ENCODE measurements around the gene WFDC5. TPM values are rescaled to one million over a fixed set of nuclear protein-coding genes. Genes with fewer than 3 reads are reported as not detected.

WFDC5 gene
- total and polyA plus RNA-seq, 4 donors = not detected

GRCh38 chr20:45087097-45087790 lies 27.7 kb downstream of the WFDC5 start:
- peaks cover 0 to 7% (median 0%) of the 10 kb centered on the region in 4 donors for H3K36me3 ChIP-seq (ENCODE audit: control insufficient read depth in 4 of 4, insufficient read depth in 3 of 4, low read depth in 1 of 4, low read length in 3 of 4)
- DNase-seq (ENCODE audit: low spot score) = no peak
- H3K9ac ChIP-seq (ENCODE audit: low read depth in 1 of 2, low read length in 2 of 2) = no peak overlapping the region
- H3K27me3 ChIP-seq (ENCODE audit: control insufficient read depth in 4 of 4, insufficient read depth in 4 of 4, low read length in 3 of 4) = no peaks in the 10 kb centered on the region
- no peak for TF ChIP-seq HNF4A (conservative IDR thresholded peaks at IDR 0.05)
- TF ChIP-seq ATF3 (IDR thresholded peaks at IDR 0.05) = no peak
- no peak for TF ChIP-seq RAD21 (IDR thresholded peaks at IDR 0.05)
- TF ChIP-seq SP1 (IDR thresholded peaks at IDR 0.05) = no peak
- no peak for TF ChIP-seq NR2F2 (IDR thresholded peaks at IDR 0.05)
- no peak for TF ChIP-seq REST (IDR thresholded peaks at IDR 0.05)
- TF ChIP-seq TAF1 (conservative IDR thresholded peaks at IDR 0.05) = no peak
- no peak for TF ChIP-seq JUND (IDR thresholded peaks at IDR 0.05)
- TF ChIP-seq EGR1 (IDR thresholded peaks at IDR 0.05; ENCODE audit: low read depth in 2 of 2) = no peak
- TF ChIP-seq YY1 (IDR thresholded peaks at IDR 0.05) = no peak
- TF ChIP-seq FOXA1 (IDR thresholded peaks at IDR 0.05) = no peak
- TF ChIP-seq RXRA (IDR thresholded peaks at IDR 0.05) = no peak
- no peak for TF ChIP-seq FOXA2 (IDR thresholded peaks at IDR 0.05)
- TF ChIP-seq MAX (IDR thresholded peaks at IDR 0.05) = no peak
- TF ChIP-seq ZBTB33 (IDR thresholded peaks at IDR 0.05) = no peak
- TF ChIP-seq GABPA (IDR thresholded peaks at IDR 0.05 in 1 of 2, conservative IDR thresholded peaks at IDR 0.05 in 1 of 2) = no peak
- no peak overlapping the region for H3K4me3 ChIP-seq (ENCODE audit: low read depth in 1 of 3, low read length in 3 of 3)
- H3K27ac ChIP-seq (ENCODE audit: low read depth in 1 of 2, low read length in 2 of 2) = no peak overlapping the region
- 85% methylated on average over 3 of the region's 3 CpGs for WGBS
- no peaks in the 10 kb centered on the region for H3K4me1 ChIP-seq (ENCODE audit: control insufficient read depth in 4 of 4, insufficient read depth in 4 of 4, low read length in 3 of 4)
- no peaks in the 10 kb centered on the region for H3K9me3 ChIP-seq (ENCODE audit: control insufficient read depth in 4 of 4, low read length in 3 of 4)

GRCh38 chr20:45085867-45086266 lies 29.1 kb downstream of the WFDC5 start:
- 100% methylated on average over 1 of the region's 1 CpG for WGBS
- H3K36me3 ChIP-seq (ENCODE audit: control insufficient read depth in 4 of 4, insufficient read depth in 3 of 4, low read depth in 1 of 4, low read length in 3 of 4) = peaks cover 0 to 8% (median 2%) of the 10 kb centered on the region in 4 donors
- no peaks in the 10 kb centered on the region for H3K4me1 ChIP-seq (ENCODE audit: control insufficient read depth in 4 of 4, insufficient read depth in 4 of 4, low read length in 3 of 4)
- H3K9me3 ChIP-seq (ENCODE audit: control insufficient read depth in 4 of 4, low read length in 3 of 4) = no peaks in the 10 kb centered on the region
- H3K9ac ChIP-seq (ENCODE audit: low read depth in 1 of 2, low read length in 2 of 2) = no peak overlapping the region
- no peak overlapping the region for H3K4me3 ChIP-seq (ENCODE audit: low read depth in 1 of 3, low read length in 3 of 3)
- H3K27ac ChIP-seq (ENCODE audit: low read depth in 1 of 2, low read length in 2 of 2) = no peak overlapping the region
- no peaks in the 10 kb centered on the region for H3K27me3 ChIP-seq (ENCODE audit: control insufficient read depth in 4 of 4, insufficient read depth in 4 of 4, low read length in 3 of 4)
- DNase-seq (ENCODE audit: low spot score) = no peak
- TF ChIP-seq RAD21 (IDR thresholded peaks at IDR 0.05) = no peak
- TF ChIP-seq YY1 (IDR thresholded peaks at IDR 0.05) = no peak
- no peak for TF ChIP-seq FOXA2 (IDR thresholded peaks at IDR 0.05)
- TF ChIP-seq TAF1 (conservative IDR thresholded peaks at IDR 0.05) = no peak
- no peak for TF ChIP-seq GABPA (IDR thresholded peaks at IDR 0.05 in 1 of 2, conservative IDR thresholded peaks at IDR 0.05 in 1 of 2)
- no peak for TF ChIP-seq HNF4G (IDR thresholded peaks at IDR 0.05)
- TF ChIP-seq CTCF (IDR thresholded peaks at IDR 0.05; ENCODE audit: low read depth, low read length, missing input control) = no peak
- no peak for TF ChIP-seq ZBTB33 (IDR thresholded peaks at IDR 0.05)
- TF ChIP-seq EGR1 (IDR thresholded peaks at IDR 0.05; ENCODE audit: low read depth in 2 of 2) = no peak
- no peak for TF ChIP-seq REST (IDR thresholded peaks at IDR 0.05)
- TF ChIP-seq JUND (IDR thresholded peaks at IDR 0.05) = no peak
